SW480 (cell line): ENCODE results near the gene VANGL1.
"Not testable (repeated sequence)": the region's sequence is repeated elsewhere in the genome, so short reads cannot be mapped to it uniquely, and the experiment has no call there.

Experiments
- DNase-seq: peaks from one replicate; pipeline ENCODE4 v3.0.0-alpha.2; 2016; ENCODE audit warnings: low spot score

Gene VANGL1

DNA sequence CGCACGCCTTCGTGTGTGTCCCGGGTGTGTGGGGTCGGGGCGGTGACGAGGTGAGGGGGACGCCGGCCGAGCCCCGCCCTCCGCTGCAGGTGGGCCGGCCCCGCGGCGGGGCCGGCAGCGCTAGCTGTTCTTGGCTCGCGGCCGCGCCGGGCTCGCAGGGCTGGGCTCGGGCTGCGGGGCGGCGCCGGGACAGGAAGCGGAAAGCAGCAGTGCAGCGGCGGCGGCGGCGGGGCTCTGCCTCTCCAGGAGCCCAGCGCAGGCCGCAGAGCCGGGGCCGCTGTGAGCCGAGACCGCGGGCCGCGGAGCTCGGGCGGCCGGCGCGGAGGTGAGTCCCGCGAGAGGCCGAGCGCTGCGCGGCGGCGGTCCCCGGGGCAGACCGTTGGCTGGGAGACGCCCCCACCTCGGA lies at the start of gene VANGL1:
VANGL1 (plus strand) TSS at position 209 of the 406 bp plus-strand sequence. CDS start 9,444 bp downstream, outside the sequence.
- peak; percentile 71 for DNase-seq

DNA sequence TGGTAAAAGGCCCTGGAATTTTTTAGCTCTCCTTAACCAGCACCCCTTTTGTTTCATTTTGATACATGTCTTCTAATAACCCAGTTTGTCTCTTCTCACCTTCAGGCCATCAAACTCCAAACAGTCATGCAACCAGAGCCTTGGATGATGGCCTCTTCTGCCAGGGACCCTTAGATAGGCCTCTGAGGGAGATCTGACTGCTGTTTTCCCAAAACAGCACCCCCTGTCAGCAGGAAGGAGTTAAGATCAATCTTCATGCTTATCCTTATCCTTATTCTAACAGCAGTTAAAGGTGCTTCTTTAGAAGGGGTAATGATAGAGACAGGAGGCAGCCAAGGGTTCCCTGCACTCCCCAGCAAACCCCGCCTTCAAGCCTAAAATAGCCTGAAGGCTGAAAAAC lies 49.5 kb upstream of the VANGL1 start:
- no peak for DNase-seq

DNA sequence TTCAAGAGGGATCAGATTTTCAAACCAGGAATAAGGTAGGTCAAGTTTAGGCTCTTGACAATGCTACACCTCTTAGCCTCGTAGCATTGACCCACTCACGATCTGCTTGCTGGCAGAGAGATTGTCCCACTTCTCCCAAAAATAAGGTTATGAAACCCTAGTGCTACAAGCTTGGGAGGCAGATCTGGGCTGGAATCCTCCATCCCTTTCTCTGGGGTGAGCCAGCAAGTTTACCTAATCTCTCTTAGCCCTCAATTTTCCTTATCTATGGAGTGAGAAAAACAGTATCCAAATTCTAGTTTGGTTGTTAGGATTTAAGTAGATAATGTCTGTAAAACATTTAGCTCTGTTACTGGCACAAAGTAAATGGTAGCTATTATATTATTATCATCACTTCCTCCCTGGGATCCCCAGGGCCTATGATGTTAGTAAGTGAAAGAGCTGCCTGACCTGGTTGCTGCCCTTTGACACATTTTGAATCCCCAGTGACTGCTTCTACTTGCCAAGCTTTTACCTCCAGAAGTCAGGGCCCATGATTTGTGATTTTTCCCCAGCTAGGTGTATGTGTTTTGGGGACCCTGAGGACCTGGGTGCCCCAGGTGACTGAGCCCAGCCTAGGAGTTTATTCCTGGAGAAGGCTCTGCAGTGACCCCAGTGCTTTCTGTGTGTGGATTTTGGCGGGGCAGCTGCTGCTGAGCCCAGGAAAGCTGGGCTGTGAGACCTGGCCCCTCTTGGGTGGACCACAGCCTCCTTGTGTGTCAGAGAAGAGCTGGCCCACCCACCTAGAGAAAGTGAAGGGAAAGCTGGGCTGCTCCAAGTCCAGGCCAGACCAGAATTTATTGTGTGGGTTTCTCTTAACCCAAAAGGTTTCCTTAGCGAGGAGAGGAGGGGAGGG lies 48.2 kb upstream of the VANGL1 start:
- no peak for DNase-seq

DNA sequence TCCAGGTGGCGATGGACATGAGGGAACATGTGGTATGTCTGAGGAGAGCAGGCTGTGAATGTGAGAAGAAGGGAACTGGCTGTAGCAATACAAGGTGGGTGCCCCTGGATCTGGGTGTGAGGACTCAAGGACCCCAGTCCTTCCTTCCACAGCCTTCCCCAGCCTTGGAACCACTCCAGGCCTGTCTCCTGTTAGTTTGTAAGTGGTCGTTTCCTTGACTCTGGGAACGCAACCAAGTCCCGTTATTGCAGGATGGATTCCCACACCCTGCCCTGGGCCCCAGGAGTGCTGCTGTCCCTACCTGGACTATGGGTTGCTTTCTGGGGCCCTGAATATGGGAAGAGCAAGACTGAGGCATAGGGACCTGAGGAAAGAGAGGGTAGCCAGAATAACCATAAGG lies 47.2 kb upstream of the VANGL1 start:
- no peak for DNase-seq

DNA sequence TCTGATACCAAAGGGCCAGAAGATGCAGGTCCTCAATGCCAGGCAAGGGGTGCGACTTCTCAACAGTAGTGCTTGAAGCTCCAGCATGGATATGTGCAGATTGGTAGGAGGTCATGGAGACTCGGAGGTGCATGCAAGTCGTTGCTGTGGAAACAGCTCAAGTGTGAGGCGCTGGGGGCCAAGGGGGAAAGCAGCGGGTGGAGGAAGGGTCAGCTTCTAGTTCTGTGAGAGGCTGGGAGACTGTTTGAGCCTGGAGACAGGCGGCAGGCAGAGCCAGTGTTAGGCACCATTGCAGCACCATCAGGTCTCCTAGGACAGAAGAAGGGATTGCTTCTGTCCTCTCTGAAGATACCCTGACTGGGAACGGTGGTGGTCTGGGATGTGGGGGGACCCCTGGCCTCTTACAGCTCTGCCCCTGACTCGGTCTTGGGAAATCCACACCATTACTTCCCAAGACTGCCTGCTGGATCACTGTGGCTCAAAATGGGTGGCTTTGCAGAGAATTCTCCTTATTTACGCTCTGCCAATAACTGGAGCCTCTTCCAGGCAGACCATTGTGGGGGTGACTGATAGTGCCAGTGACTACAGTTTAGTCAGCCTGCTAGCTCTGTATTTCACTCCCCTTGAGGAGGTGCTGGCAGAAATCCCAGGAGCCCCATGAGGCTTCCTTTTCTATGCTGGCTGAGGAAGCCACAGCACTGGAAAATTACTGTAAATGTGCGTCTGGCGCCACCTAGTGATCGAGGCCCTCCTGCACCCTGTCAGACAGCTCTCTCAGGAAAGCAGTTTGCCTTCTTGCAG lies 46.3 kb upstream of the VANGL1 start:
- peak; percentile 65 for DNase-seq

DNA sequence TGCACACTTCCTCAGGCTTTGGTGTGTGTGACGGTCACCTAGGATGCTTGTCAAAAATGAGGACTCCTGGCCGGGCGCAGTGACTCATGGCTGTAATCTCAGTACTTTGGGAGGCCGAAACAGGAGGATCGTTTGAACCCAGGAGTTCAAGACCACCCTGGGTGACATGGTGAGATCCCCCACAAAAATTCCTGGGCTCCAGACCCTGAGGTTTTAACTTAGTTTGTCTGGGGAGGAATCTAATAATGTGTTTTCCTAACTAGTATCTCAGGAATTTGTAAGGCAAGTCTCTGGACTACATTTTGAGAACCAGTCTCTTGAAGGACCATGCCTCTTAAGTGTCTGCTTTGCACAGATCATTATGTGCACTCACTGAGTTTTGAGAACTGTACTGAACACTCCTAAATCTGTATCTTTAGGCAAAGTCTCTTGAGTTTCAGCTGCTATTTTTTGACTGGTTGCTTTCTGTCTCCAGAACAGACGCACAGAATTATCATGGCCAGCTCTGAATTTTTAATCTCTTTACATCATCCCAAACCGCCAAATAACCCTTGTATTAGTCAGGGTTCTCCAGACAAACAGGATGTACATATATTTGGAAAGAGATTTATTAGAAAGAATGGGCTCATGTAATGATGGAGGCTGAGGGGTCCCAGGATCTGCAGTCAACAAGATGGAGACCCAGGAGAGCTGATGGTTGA lies 45.5 kb upstream of the VANGL1 start:
- no peak for DNase-seq

DNA sequence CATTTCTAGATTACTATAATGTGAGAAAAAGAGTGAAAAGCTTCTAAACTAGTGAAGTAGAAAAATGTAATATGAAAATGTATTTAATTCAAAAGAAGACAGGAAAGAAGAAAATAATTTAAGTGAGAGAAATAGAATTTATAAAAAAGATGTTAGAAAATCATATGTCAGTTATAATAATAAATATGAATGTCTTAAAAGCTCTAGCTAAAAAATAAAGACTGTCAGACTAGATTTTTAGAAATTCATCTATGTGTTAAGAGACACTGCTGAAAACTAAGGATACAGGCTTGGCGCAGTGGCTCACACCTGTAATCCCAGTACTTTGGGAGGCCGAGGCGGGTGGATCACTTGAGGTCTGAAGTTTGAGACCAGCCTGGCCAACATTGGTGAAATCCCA lies 37.3 kb upstream of the VANGL1 start:
- no peak for DNase-seq

DNA sequence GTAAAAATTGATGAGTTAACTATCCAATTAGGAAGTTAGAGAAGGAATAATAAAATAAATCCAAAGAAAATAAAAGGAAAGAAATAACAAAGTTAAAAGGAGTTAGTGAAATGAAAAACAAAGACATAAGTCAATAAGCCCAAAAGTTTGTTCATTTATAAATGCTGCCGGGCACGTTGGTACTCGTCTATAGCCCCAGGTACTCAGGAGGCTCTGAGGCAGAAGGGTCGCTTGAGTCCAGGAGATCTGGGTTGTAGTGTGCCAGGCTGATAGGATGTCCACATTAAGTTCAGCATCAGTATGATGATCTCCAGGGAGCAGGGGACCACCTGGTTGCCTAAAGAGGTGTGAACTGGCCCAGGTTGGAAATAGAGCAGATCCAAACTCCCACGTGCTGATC lies 35.5 kb upstream of the VANGL1 start:
- DNase-seq, result no peak

DNA sequence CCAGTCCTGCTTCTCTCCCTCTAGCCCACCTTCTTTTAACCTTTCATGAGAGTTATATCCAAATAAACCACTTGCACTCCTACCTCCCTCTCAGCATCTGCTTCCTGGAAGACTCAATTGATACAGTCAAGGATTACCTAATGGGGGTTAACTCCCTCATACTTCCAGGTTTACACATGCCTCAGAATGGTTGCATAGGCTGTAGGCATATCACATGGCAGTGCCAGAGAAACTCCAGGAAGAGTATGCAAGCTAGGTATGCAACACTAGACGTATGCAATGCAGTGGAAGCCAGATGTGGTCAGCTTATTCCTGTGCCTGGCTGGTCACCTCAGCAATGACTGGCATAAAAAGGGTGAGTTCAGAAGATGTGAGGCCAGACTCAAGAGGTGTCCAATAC lies 32.7 kb upstream of the VANGL1 start:
- no peak for DNase-seq

DNA sequence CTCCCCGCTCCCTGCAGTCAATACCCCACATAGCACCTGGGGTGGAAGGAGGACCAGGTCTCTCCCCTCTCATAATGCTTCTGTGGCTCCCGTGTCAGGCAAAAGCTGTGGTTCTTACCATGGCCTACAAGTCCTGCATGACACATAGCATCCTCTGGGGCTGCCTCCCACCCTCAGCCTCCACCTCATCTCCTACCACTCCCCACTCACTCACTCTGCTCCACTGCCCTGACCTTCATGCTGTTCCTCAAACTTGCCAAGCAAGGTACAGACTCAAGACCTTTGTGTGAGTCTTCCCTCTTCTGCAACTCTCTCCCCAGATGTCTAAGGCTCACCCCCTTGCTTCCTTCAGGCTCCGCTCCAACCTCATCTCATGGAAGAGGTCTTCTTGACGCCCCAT lies 28.0 kb upstream of the VANGL1 start:
- no peak for DNase-seq

DNA sequence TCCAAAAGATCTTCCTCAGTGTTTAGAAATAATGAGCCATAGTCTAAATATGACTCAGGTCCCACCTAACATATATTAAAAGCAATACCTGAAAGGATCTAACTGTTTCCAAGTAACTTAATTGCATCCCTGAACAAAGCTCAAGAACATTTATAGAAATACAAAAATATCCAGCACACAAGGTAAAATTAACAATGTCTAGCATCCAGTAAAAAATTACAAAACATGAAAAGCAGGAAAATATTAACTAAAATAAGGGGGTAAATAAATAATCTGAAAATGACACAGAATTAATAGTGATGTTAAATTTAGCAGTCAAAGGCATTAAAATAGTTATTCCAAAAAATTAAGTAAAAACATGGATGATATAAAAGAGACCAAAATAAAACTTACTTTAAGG lies 21.3 kb upstream of the VANGL1 start:
- DNase-seq, result no peak

DNA sequence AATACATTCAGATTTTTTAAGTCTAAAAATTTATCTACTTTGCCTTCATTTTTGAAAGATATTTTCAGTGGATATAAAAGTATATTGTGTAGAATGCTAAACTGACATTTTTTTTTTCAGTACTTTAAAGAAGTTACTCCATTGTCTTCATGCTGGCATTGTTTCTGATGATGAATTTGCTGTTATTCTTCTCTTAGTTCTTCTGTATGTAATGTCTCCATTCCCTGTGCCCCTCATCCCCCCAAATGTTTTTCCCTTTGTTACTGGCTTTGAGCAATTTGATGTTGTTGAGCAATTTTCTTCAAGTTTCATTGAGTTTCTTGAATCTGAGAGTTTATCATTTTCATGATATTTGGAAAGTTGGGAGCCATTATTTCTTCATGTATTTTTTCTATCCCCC lies 20.8 kb upstream of the VANGL1 start:
- no peak for DNase-seq

DNA sequence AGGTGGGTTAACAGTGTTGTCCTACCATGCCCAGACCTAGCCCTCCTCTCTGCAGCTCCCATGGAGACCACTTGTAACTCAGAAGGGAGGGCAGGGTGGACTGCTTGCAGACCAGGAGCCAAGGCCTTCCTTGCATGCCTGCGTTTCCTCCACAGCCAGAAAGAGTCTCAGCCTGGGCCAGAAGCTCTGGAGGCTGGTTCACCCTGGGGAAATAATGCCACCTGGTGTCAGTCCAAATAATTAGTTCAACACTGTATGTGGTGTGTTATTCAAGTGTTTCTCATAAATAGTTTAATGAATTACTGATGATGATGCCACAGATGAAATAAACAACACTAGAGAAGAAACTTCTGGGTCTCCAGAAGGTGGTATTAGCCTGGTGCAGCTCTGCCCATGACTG lies 16.9 kb upstream of the VANGL1 start:
- no peak for DNase-seq

DNA sequence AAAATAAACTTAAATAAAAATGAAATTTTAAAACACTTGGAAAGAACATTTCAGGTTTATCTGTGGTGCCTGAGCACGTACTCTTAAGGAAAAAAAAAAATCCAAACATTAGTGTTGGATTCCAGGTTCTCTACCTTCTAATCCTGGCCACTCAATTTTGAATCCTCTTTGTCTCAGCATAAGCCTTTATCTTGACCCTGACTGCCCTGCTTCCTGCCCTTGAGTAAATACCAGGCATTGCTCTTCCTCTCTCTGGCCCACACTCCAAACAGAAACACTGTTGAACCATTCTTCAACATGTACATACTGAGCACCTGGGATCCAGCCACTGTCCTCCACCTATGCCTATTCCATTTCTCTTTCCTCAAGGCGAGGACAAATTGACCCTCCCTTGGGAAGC lies 11.4 kb upstream of the VANGL1 start:
- no peak for DNase-seq

DNA sequence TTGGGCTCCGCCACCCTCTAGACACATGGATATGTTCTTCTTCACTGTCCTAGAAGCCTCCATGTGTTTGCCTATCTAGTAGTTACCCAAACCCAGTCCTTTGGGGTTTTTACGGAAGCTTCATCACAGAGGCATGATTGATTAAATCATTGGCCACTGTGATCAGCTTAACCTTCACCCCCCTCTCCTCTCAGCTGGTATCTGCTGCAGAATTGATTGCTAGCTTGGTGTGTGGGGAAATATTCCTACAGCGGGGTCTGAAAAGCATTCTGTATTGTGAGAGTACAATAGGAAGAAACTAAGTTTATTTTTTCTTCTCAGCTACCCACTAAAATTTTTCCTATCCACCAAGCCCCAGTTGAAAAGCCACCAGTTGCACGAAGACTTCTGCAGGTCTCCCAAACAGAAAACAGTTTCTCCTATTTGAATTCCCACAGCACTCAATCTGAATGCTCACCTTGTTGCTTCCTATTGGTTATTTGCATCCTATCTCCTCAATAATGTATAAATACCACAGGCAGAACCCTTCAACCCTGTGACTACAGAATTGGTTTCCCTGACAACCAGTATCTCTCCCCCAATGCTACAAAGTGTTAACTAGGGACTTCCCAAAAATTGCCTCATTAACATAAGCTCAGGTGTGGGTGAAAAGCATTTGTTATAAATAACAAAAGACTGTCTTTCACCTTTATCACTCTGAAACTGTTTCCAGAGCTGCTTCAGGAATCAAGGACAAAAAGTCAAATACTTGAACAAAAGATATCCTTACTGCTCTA lies 9.3 kb upstream of the VANGL1 start:
- no peak for DNase-seq

DNA sequence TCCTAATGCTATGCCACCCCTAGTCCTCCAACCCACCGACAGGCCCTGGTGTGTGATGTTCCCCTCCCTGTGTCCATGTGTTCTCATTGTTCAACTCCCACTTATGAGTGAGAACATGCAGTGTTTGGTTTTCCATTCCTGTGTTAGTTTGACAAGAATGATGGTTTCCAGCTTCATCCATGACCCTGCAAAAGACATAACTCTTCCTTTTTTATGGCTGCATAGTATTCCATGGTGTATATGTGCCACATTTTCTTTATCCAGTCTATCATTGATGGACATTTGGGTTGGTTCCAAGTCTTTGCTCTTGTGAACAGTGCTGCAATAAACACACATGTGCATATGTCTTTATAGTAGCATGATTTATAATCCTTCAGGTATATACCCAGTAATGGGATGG lies 8.2 kb upstream of the VANGL1 start:
- not testable (repeated sequence) for DNase-seq

DNA sequence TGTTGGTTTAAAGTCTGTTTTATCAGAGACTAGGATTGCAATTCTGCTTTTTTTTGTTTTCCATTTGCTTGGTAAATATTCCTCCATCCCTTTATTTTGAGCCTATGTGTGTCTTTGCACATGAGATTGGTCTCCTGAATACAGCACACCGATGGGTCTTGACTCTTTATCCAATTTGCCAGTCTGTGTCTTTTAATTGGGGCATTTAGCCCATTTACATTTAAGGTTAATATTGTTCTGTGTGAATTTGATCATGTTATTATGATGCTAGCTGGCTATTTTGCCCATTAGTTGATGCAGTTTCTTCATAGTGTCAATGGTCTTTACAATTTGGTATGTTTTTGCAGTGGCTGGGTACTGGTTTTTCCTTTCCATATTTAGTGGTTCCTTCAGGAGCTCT lies 4.5 kb upstream of the VANGL1 start:
- not testable (repeated sequence) for DNase-seq

DNA sequence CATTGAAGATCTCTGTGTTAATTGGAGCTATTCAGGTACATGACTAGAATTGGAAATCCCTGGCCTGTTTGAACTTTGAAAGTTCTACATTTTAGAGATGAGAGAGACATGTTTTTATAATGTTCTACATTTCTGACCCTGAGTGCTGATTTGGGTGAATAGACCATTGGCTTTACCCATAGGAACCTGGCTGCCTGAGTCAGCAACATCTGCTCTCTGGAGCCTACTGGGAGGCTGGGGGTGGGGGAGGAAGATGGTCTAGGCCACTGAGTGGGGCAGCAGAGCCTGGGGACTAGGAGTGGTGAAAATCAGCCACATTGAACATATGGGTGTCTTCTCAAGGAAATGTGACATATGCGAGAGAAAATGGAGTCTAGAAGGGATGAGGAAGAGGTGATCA lies 1.4 kb upstream of the VANGL1 start:
- DNase-seq, result no peak

DNA sequence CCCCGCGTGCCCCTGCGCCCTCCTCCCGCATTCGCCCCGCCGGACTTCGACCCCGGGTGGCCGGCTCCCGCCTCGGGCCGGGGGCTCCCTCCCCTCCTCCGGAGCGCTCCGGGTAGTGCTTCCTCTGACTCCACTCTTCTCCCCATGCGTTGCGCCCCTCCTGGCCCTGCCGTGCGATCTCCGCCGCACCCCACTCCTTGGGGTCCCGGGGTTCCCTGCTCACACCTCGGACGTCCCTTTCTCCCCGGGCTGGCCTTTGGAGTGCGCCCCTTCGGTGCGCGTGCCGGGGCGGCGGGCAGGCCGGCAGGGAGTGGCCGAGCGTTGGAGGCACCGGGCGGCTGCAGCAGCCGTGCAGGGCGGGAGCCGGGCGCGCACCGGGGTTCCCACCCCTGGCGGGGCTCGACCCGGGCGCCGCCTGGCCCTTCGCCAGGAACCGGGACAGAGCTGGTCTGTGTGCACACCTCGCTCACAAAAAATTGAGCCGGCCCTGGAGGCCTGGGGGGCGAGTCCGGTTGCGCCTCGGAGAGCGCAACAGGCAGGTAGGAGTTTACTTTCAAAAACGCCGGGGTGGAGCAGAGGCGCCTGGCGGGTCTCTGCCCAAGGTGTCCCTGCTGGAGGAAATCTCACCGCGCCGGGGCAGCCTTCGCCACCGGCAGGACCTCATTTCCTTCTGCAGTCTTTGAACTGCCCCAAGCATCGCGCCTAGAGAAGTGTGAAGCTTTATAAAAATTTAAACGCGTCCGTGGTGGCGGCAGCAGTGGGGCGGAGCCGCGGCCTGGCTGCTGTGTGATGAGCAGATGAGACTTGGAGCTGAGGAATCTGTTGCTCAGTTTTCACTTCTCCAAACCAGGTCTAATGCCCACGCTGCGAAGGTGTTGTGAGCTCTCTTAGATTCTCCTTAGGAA lies 650 bp downstream of the VANGL1 start:
- peak; percentile 74 for DNase-seq

DNA sequence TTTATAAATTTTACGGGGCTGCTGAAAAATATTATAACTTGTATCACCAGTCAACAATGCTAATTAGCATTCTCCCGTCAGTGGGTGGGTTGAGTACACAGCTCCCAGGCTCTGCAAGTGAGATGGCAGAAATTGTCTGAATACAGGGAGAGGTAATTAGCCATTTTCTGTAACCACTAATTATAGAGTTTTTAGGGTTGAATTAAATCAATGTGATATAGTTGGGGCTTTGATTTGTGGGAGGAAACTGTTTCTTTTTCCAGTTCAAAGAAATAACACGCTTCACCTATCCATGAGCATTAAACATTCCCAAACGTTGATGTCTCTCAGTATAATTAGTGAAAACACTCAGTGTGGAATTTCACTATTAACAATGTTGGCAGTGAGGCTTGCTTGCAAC lies 1.5 kb downstream of the VANGL1 start:
- no peak for DNase-seq

DNA sequence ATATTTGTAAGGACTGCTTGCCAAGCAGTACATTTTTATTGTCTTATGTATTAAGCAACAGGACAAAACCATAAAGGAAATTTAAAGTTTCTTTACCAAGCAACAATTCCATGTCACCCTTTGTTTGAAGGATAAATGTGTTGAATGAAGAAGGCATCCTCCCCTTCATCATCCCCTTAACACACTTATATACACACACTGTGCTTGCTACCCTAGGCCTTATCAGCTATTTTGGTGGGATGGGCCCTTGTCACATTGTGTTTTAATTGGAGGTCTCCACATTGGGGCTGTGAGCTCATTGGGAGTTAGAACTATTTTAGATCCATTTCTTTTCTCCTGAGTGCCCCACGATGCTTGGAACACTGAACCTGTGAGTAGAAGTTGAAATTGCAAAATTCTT lies 1.9 kb downstream of the VANGL1 start:
- DNase-seq, result no peak
